ENCODE data around the gene TMIE.

DNA sequence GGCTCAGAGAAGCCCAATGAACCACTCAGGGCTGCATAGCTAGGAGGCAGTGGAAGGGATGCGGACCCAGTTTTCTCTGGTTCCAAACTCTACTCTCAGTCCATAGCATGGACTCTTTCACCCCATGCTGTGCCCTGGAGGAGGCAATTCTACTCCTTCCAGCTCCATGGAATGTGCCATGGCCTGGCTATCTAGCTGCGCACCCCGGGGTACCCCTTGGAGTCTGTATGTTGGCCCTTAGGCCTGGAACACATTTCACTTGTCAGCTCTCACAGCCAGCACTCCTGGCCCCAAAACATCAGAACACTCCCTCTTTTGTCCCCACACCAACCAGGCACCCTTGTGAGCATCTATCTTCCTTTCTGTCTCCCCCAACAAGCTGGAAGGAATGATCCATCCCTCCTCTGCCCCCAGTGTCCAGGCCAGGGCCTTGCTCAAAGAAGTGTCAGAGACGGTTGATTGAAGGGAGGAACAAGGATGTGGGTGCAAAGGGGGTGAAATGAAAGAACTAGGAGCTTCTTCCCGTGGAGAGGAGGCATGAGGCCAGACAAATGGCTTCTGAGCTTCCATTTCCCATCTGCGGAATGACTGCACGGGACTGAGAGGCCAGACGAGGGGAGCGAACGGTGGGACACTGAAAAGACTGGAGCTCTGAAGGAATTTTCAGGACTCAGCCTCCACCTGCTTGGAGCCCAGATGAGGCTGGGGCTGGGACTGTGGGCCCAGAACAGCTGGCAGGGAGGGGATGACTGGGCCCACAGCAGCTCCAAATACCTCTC, 13.7 kb downstream of the TMIE start:
- TF ChIP-seq POLR2A (IDR thresholded peaks at IDR 0.05) (no peak), POLR2AphosphoS5 (IDR thresholded peaks at IDR 0.05) (no peak)
- TF ChIP-seq, protein P1, sequence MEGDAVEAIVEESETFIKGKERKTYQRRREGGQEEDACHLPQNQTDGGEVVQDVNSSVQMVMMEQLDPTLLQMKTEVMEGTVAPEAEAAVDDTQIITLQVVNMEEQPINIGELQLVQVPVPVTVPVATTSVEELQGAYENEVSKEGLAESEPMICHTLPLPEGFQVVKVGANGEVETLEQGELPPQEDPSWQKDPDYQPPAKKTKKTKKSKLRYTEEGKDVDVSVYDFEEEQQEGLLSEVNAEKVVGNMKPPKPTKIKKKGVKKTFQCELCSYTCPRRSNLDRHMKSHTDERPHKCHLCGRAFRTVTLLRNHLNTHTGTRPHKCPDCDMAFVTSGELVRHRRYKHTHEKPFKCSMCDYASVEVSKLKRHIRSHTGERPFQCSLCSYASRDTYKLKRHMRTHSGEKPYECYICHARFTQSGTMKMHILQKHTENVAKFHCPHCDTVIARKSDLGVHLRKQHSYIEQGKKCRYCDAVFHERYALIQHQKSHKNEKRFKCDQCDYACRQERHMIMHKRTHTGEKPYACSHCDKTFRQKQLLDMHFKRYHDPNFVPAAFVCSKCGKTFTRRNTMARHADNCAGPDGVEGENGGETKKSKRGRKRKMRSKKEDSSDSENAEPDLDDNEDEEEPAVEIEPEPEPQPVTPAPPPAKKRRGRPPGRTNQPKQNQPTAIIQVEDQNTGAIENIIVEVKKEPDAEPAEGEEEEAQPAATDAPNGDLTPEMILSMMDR (IDR thresholded peaks at IDR 0.05), result no peak
